ENCODE data around the gene VSX1. TPM values are rescaled to one million over a fixed set of nuclear protein-coding genes. Genes with fewer than 3 reads are reported as not detected.

VSX1 gene
- total RNA-seq, 4 donors from 2014 or later = not detected

GRCh38 chr20:25061821-25062530, 20.0 kb downstream of the VSX1 start:
- Histone ChIP-seq H3K4me3 (no peak overlapping the region), H3K27ac (no peak overlapping the region), H3K27me3 (no peaks in the 10 kb centered on the region), H3K36me3 (no peaks in the 10 kb centered on the region), H3K9me3 (no peaks in the 10 kb centered on the region), H3K4me1 (peaks cover 0 to 27% (median 3%) of the 10 kb centered on the region in 4 donors)
- peak in 2 of 3 donors; percentile 39 to 41 for DNase-seq
- TF ChIP-seq CTCF (IDR thresholded peaks at IDR 0.05) (no peak), POLR2A (IDR thresholded peaks at IDR 0.05) (no peak)

GRCh38 chr20:25061103-25061799, 20.7 kb downstream of the VSX1 start:
- no peaks in the 10 kb centered on the region for H3K27me3 ChIP-seq
- H3K27ac ChIP-seq = no peak overlapping the region
- H3K4me3 ChIP-seq = no peak overlapping the region
- peak in 2 of 3 donors; percentile 24 for DNase-seq
- H3K9me3 ChIP-seq = no peaks in the 10 kb centered on the region
- peaks cover 0 to 27% (median 6%) of the 10 kb centered on the region in 4 donors for H3K4me1 ChIP-seq
- no peaks in the 10 kb centered on the region for H3K36me3 ChIP-seq
- no peak for TF ChIP-seq POLR2A (IDR thresholded peaks at IDR 0.05)
- no peak for TF ChIP-seq CTCF (IDR thresholded peaks at IDR 0.05)

- Histone ChIP-seq H3K9me3 (no peaks in the 10 kb centered on the region), H3K36me3 (no peaks in the 10 kb centered on the region), H3K4me3 (no peak overlapping the region), H3K4me1 (peaks cover 4 to 32% (median 9%) of the 10 kb centered on the region in 4 donors), H3K27me3 (no peaks in the 10 kb centered on the region), H3K27ac (peak overlapping the region in 1 of 4 donors; percentile 98)
- no peak for TF ChIP-seq CTCF (IDR thresholded peaks at IDR 0.05)
- TF ChIP-seq POLR2A (IDR thresholded peaks at IDR 0.05) = no peak
- DNase-seq = peak in 2 of 3 donors; percentile 48 to 50
Observed at GRCh38 chr20:25059866-25060465, 22.0 kb downstream of the VSX1 start.

GRCh38 chr20:25058847-25059810, 22.8 kb downstream of the VSX1 start:
- peak overlapping the region; percentile 68 to 95 (median 83) for H3K4me3 ChIP-seq
- peak overlapping the region; percentile 94 to 98 (median 97) for H3K27ac ChIP-seq
- DNase-seq = peak; percentile 37 to 60 (median 47)
- no peaks in the 10 kb centered on the region for H3K9me3 ChIP-seq
- H3K4me1 ChIP-seq = peaks cover 5 to 35% (median 13%) of the 10 kb centered on the region in 4 donors
- no peaks in the 10 kb centered on the region for H3K27me3 ChIP-seq
- TF ChIP-seq CTCF (IDR thresholded peaks at IDR 0.05) (no peak), POLR2A (IDR thresholded peaks at IDR 0.05) (no peak)
- H3K36me3 ChIP-seq = no peaks in the 10 kb centered on the region
